ENCODE data around the gene SOX1. TPM values are rescaled to one million over a fixed set of nuclear protein-coding genes. Genes with fewer than 3 reads are reported as not detected.

The SOX1 gene
- total and polyA plus RNA-seq, 2 experiments from 2014 or later, result not detected

DNA sequence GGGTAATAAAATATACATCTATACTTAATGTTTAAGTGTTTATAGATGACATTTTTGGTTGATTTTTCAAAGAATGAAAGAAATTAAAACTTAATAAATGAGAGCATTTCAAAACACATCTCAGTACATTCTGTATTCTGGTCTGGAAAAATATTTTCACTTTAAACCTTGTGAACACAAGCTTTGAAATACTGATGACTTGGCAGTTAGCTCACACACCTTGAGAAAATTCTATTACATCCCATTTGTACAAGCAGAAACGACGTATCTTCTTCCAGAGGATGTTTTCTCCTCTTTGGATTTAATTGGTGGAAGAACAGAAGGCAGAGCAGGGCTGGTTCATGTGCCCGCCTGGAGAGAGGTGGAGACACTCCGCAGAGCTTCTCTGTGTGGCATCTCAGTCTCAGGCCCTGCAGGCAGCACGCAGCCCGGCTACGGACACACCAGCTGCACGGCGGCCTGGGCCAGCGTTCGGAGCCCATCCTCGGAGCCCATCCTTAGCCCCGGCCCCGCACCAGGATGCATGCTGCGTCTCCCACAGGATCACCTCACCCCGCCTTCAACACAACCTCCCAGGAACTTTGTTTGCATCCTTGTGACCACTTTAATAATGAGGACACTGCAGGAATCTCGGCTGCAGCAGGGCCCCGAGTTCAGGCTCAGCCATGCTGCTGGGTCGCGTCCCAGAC is 48.6 kb downstream of the SOX1 start:
- no peaks in the 10 kb centered on the region for H3K4me1 ChIP-seq (ENCODE audit: low read depth)
- H3K27me3 ChIP-seq, result peaks cover 80% of the 10 kb centered on the region
- no peak for DNase-seq (ENCODE audit: low read depth in 1 of 2, low spot score in 1 of 2)
- H3K4me3 ChIP-seq, result no peak overlapping the region
- no peaks in the 10 kb centered on the region for H3K36me3 ChIP-seq
- H3K27ac ChIP-seq, result no peak overlapping the region
- TF ChIP-seq CTCF (IDR thresholded peaks at IDR 0.05; ENCODE audit: low read depth, low read length), result no peak
- H3K9me3 ChIP-seq (ENCODE audit: low read depth), result no peaks in the 10 kb centered on the region

DNA sequence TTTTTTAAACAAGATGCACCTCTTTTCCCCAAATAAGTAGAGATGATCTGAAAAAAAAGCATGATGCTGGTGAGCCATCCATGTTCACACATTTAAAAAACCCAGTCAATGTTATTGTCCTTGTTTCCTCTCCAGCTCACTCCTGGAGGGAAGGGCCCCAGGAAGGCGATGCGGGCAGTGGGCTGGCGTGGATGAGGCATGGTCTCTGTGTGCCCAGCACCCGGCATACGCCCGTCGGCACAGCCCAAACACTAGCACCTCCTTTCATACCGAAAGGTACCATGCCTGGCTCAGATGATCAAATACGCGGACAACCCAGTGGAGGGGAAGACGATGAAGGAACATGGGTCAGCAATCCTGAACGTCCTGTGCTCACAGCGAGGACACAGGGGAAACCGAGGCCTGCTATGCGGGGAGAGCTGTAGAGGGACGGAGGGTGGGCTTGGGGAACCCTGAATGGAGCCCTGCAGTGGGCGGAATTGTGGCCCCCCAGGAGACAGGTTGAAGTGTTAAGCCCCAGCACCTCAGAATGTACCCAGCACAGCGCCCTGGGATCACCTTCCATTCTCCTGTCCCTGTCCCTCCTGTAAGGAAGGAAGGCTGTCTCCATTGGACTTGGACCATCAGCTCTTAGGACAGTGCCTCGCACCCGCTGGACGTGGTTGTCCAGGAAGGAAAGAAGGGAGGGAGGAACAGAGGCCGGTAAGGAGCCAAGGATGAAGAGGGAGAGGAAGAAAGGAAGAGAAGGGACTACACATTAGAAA is 49.4 kb downstream of the SOX1 start:
- H3K27ac ChIP-seq, result no peak overlapping the region
- peaks cover 74% of the 10 kb centered on the region for H3K27me3 ChIP-seq
- no peaks in the 10 kb centered on the region for H3K4me1 ChIP-seq (ENCODE audit: low read depth)
- H3K4me3 ChIP-seq, result no peak overlapping the region
- no peak for TF ChIP-seq CTCF (IDR thresholded peaks at IDR 0.05; ENCODE audit: low read depth, low read length)
- H3K9me3 ChIP-seq (ENCODE audit: low read depth), result no peaks in the 10 kb centered on the region
- no peaks in the 10 kb centered on the region for H3K36me3 ChIP-seq
- no peak for DNase-seq (ENCODE audit: low read depth in 1 of 2, low spot score in 1 of 2)

DNA sequence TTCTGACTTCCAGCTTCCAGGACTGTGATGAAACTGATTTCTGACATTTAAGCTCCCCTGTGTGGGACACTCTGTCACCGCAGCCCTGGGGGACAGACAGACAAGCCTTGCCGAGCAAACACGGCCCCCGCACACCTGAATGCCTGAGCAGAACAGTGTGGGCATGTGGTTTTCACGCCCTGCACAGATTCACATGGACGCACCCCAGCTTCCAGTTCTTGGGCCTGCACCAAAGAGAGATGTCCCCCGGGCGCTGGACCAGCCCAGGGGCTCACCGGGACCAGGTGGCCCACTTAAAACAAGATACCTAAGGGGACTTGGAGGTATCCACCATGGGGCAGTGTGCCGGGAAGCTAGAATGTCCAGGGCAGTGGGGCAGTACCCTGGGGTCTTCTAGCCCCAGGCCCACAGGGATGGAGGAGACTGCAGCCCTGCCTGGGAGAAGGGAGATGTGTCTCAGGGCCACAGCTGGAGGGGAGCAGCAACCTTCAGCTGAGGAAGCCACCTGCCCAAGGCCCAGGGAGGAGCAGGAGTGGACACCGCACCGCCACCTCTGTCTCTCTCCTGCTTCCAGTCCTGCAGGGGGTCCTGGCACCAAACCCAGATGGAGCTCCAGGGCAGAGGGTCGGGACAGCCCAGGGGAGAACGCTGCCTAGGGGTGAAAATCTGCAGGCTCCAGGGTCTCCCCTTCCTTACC is 50.5 kb downstream of the SOX1 start:
- H3K27ac ChIP-seq, result no peak overlapping the region
- H3K4me1 ChIP-seq (ENCODE audit: low read depth), result no peaks in the 10 kb centered on the region
- DNase-seq (ENCODE audit: low read depth in 1 of 2, low spot score in 1 of 2), result no peak
- peaks cover 63% of the 10 kb centered on the region for H3K27me3 ChIP-seq
- H3K36me3 ChIP-seq, result no peaks in the 10 kb centered on the region
- no peak for TF ChIP-seq CTCF (IDR thresholded peaks at IDR 0.05; ENCODE audit: low read depth, low read length)
- H3K9me3 ChIP-seq (ENCODE audit: low read depth), result no peaks in the 10 kb centered on the region
- H3K4me3 ChIP-seq, result no peak overlapping the region

- no peaks in the 10 kb centered on the region for H3K36me3 ChIP-seq
- peaks cover 58% of the 10 kb centered on the region for H3K27me3 ChIP-seq
- H3K9me3 ChIP-seq (ENCODE audit: low read depth), result no peaks in the 10 kb centered on the region
- no peak for DNase-seq (ENCODE audit: low read depth in 1 of 2, low spot score in 1 of 2)
- H3K4me1 ChIP-seq (ENCODE audit: low read depth), result no peaks in the 10 kb centered on the region
- H3K27ac ChIP-seq, result no peak overlapping the region
- no peak for TF ChIP-seq CTCF (IDR thresholded peaks at IDR 0.05; ENCODE audit: low read depth, low read length)
- no peak overlapping the region for H3K4me3 ChIP-seq
Measured at GRCh38 chr13:112117955-112118302, 51.0 kb downstream of the SOX1 start.

GRCh38 chr13:112118451-112119064 is 51.6 kb downstream of the SOX1 start:
- H3K36me3 ChIP-seq, result no peaks in the 10 kb centered on the region
- DNase-seq (ENCODE audit: low read depth in 1 of 2, low spot score in 1 of 2), result no peak
- H3K27me3 ChIP-seq, result peaks cover 53% of the 10 kb centered on the region
- no peaks in the 10 kb centered on the region for H3K4me1 ChIP-seq (ENCODE audit: low read depth)
- H3K9me3 ChIP-seq (ENCODE audit: low read depth), result no peaks in the 10 kb centered on the region
- H3K4me3 ChIP-seq, result no peak overlapping the region
- no peak for TF ChIP-seq CTCF (IDR thresholded peaks at IDR 0.05; ENCODE audit: low read depth, low read length)
- H3K27ac ChIP-seq, result no peak overlapping the region
